Endodermal cell (in vitro differentiated cells): ENCODE results near the gene ATP9A. TPM values are rescaled to one million over a fixed set of nuclear protein-coding genes. Genes with fewer than 3 reads are reported as not detected.

Experiments used
- DNase-seq: peaks from one replicate; pipeline ENCODE4 v3.0.0-alpha.2; 2017
- H3K27ac ChIP-seq: 2 replicates; pipeline ENCODE4 v1.5.1; 2013; ENCODE audit warnings: mild to moderate bottlenecking, low read depth, low read length, moderate library complexity
- H3K27me3 ChIP-seq: 2 replicates; pipeline ENCODE4 v1.6.1; 2013; ENCODE audit warnings: mild to moderate bottlenecking, low read length, moderate library complexity; ENCODE audit not compliant: insufficient read depth, control insufficient read depth, poor library complexity, severe bottlenecking
- H3K36me3 ChIP-seq: 2 replicates; pipeline ENCODE4 v1.7.0; 2013; ENCODE audit warnings: mild to moderate bottlenecking, low read length, moderate library complexity; ENCODE audit not compliant: control insufficient read depth, insufficient read depth
- H3K4me1 ChIP-seq: one replicate; pipeline ENCODE4 v1.7.0; 2013; ENCODE audit warnings: low read length; ENCODE audit not compliant: control insufficient read depth, insufficient read depth
- H3K4me3 ChIP-seq: 2 replicates; pipeline ENCODE4 v1.5.1; 2013; ENCODE audit warnings: mild to moderate bottlenecking, low read length, moderate library complexity
- H3K9ac ChIP-seq: 2 replicates; pipeline ENCODE4 v1.6.1; 2013; ENCODE audit warnings: mild to moderate bottlenecking, low read length, moderate library complexity; ENCODE audit not compliant: poor library complexity, severe bottlenecking; ENCODE audit errors: extremely low read depth
- H3K9me3 ChIP-seq: 2 replicates; pipeline ENCODE4 v1.6.1; 2013; ENCODE audit warnings: mild to moderate bottlenecking, low read length, moderate library complexity; ENCODE audit not compliant: control insufficient read depth
- H3K27ac Mint-ChIP-seq: 2 replicates; pipeline ENCODE4 v1.8.0; 2020; ENCODE audit warnings: mixed read lengths
- H3K27me3 Mint-ChIP-seq: 2 replicates; pipeline ENCODE4 v1.8.0; 2021; ENCODE audit warnings: mild to moderate bottlenecking, mixed read lengths; ENCODE audit not compliant: insufficient read depth
- H3K36me3 Mint-ChIP-seq: 2 replicates; pipeline ENCODE4 v1.8.0; 2020; ENCODE audit warnings: low read depth, mixed read lengths
- H3K4me1 Mint-ChIP-seq: 2 replicates; pipeline ENCODE4 v1.8.0; 2020; ENCODE audit warnings: mixed read lengths
- H3K4me3 Mint-ChIP-seq: 2 replicates; pipeline ENCODE4 v1.8.0; 2020; ENCODE audit warnings: mild to moderate bottlenecking, moderate library complexity, mixed read lengths
- H3K9me3 Mint-ChIP-seq: 2 replicates; pipeline ENCODE4 v1.8.0; 2020; ENCODE audit warnings: mild to moderate bottlenecking, mixed read lengths
- CTCF ChIP-seq: fragments of 200-600 bp; sonication (generic); conservative IDR thresholded peaks from 2 replicates; pipeline ENCODE4 v1.5.0; 2021; ENCODE audit warnings: antibody characterized with exemption, mild to moderate bottlenecking
- WGBS, 2 experiments: methylation state at CpG; one replicate each; pipeline versions ENCODE4 v1.1.5 to v1.1.7; 2013; ENCODE audit warnings: missing lambda C conversion rate in 2 of 2, mixed read lengths in 1 of 2; ENCODE audit not compliant: insufficient coverage in 1 of 2, insufficient read length in 1 of 2; 5-methylcytosine and 5-hydroxymethylcytosine counted together
- total RNA-seq, 2 donors: library from RNA; stranded (reverse); fragmentation: NEBNext Ultra II Directional in 1 of 2; extraction: Animal tissue kit (Norgen Biotek cat#: 25700) in 1 of 2; gene quantifications; 2 replicates in 1 of 2; 3 replicates in 1 of 2; pipeline ENCODE4 v1.2.1, GENCODE V29; 2021

ATP9A gene
- total RNA-seq, 2 donors from 2014 or later: 26.7 to 27.9 TPM

GRCh38 chr20:51581571-51581970 lies 186.6 kb downstream of the ATP9A start:
- H3K4me3 Mint-ChIP-seq: no peak overlapping the region
- no peak for DNase-seq
- no peaks in the 10 kb centered on the region for H3K36me3 Mint-ChIP-seq
- H3K9me3 ChIP-seq: no peaks in the 10 kb centered on the region
- no peaks in the 10 kb centered on the region for H3K27me3 ChIP-seq
- H3K4me1 Mint-ChIP-seq: no peaks in the 10 kb centered on the region
- no peaks in the 10 kb centered on the region for H3K27me3 Mint-ChIP-seq
- H3K9ac ChIP-seq: no peak overlapping the region
- no peaks in the 10 kb centered on the region for H3K36me3 ChIP-seq
- H3K4me1 ChIP-seq: no peaks in the 10 kb centered on the region
- H3K27ac Mint-ChIP-seq: no peak overlapping the region
- H3K9me3 Mint-ChIP-seq: no peaks in the 10 kb centered on the region
- TF ChIP-seq CTCF: no peak
- H3K27ac ChIP-seq: no peak overlapping the region
- no peak overlapping the region for H3K4me3 ChIP-seq

GRCh38 chr20:51579137-51579536 lies 189.1 kb downstream of the ATP9A start:
- no peaks in the 10 kb centered on the region for H3K27me3 Mint-ChIP-seq
- Histone ChIP-seq H3K27me3 (no peaks in the 10 kb centered on the region), H3K4me3 (no peak overlapping the region), H3K9ac (no peak overlapping the region), H3K36me3 (no peaks in the 10 kb centered on the region), H3K4me1 (no peaks in the 10 kb centered on the region), H3K27ac (no peak overlapping the region), H3K9me3 (no peaks in the 10 kb centered on the region)
- H3K9me3 Mint-ChIP-seq: peaks cover 4% of the 10 kb centered on the region
- TF ChIP-seq CTCF: no peak
- DNase-seq: no peak
- H3K4me1 Mint-ChIP-seq: no peaks in the 10 kb centered on the region
- WGBS, 2 experiments: 78 to 89% methylated on average over 3 to 8 of the region's 8 CpGs
- no peak overlapping the region for H3K27ac Mint-ChIP-seq
- H3K4me3 Mint-ChIP-seq: no peak overlapping the region
- no peaks in the 10 kb centered on the region for H3K36me3 Mint-ChIP-seq

- WGBS, 2 experiments: 98% methylated on average over 2 of the region's 2 CpGs; no CpG with 5 or more reads in 1 of the 2 experiments
- Histone ChIP-seq H3K4me3 (no peak overlapping the region), H3K9me3 (no peaks in the 10 kb centered on the region), H3K27ac (no peak overlapping the region), H3K4me1 (no peaks in the 10 kb centered on the region), H3K27me3 (no peaks in the 10 kb centered on the region), H3K9ac (no peak overlapping the region), H3K36me3 (no peaks in the 10 kb centered on the region)
- TF ChIP-seq CTCF: no peak
- DNase-seq: no peak
- Mint-ChIP-seq H3K4me3 (no peak overlapping the region), H3K4me1 (no peaks in the 10 kb centered on the region), H3K27ac (no peak overlapping the region), H3K27me3 (no peaks in the 10 kb centered on the region), H3K9me3 (peaks cover 4% of the 10 kb centered on the region), H3K36me3 (no peaks in the 10 kb centered on the region)
Observed at GRCh38 chr20:51578145-51578459, 190.1 kb downstream of the ATP9A start.
